Activated T-helper 2 cell treated with anti-CD3 and anti-CD28 coated beads, Interferon-gamma antibody, Interleukin-2, Interleukin-4, amounts not matched to agents 10 μg/mL and 5 μg/mL and 100 μg/mL, durations not matched to agents 14 hours and 24 hours and 36 hours (primary cell): ENCODE measurements around the gene DTX2. TPM values are rescaled to one million over a fixed set of nuclear protein-coding genes. Genes with fewer than 3 reads are reported as not detected.

Experiments used
- total RNA-seq: library from RNA; stranded (reverse); gene quantifications from 2 replicates; pipeline ENCODE4 v1.2.3, GENCODE V29; 2022

DTX2 gene
- total RNA-seq, 1 donor from 2014 or later, result 24.7 TPM

Other genes starting within 250 kb of the DTX2 start
- gene HSPB1, start 159.0 kb upstream of the DTX2 start, total RNA-seq, result 116 and 131 TPM in 2 replicates
- 184 and 189 TPM in 2 replicates for gene YWHAG, start 102.7 kb upstream of the DTX2 start, total RNA-seq
- 0.71 and 0.78 TPM in 2 replicates for gene SSC4D, start 52.0 kb upstream of the DTX2 start, total RNA-seq
- gene ZP3, start 36.8 kb upstream of the DTX2 start, total RNA-seq, result 8.2 and 10.5 TPM in 2 replicates
- 1.0 and 1.2 TPM in 2 replicates for gene UPK3B, start 48.8 kb downstream of the DTX2 start, total RNA-seq
- 0.14 and 0.30 TPM in 2 replicates for gene SPDYE16, start 81.6 kb downstream of the DTX2 start, total RNA-seq
- gene POMZP3, start 165.6 kb downstream of the DTX2 start, total RNA-seq, result 8.2 and 9.0 TPM in 2 replicates